Dedifferentiated amniotic fluid mesenchymal stem cell (primary cell): ENCODE data around the gene ADAM19.
"Not testable (repeated sequence)": the region's sequence is repeated elsewhere in the genome, so short reads cannot be mapped to it uniquely, and the experiment has no call there.

Experiments
- DNase-seq: peaks from one replicate; pipeline ENCODE4 v3.0.0-alpha.2; 2016; ENCODE audit errors: extremely low spot score

The ADAM19 gene

GRCh38 chr5:157486221-157486681 is 89.3 kb downstream of the ADAM19 start:
- DNase-seq, result no peak

DNA sequence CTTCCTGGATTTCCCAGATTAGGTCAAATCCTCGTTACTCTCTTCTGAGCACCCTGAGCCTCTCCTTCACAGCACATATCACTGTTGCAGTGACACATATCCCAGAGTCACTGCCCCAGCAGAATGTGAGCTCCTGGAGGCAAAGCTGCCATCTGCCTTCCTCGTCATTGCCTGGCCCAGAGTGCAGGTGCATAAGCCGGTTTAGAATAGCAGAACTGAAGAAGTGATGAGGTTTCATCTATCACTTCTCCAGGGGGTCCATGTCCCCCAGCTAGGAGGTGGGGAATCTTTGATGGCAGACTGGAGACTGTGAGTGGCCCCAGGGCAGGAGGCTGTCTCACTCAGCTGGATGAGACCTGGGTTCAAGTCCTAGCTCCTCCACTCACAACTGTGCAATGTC is 89.8 kb downstream of the ADAM19 start:
- no peak for DNase-seq

DNA sequence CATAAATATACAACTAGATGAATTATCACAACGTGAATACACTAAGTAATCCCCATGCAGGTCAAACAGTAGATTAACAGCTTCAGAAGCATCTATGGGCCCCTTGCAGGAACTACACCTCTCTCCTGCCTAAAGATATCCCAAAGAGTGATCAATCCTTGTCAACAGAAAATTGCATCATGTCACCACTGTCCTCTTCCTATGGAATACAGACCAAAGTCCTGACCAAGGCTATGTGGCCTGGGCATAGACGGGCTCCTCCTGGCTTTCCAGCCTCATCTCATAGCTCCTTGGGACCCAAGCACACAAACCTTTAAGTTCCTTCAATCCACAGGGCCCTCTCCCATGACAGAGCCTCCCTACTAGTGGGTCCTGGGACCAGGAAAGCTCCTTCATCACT is 90.2 kb downstream of the ADAM19 start:
- DNase-seq, result no peak

GRCh38 chr5:157484768-157485167 is 90.8 kb downstream of the ADAM19 start:
- DNase-seq, result no peak

- not testable (repeated sequence) for DNase-seq
Observed at GRCh38 chr5:157482702-157483101, 92.9 kb downstream of the ADAM19 start.

- no peak for DNase-seq
Observed at GRCh38 chr5:157481666-157482065, 93.9 kb downstream of the ADAM19 start.

- no peak for DNase-seq
Observed at GRCh38 chr5:157481265-157481664, 94.3 kb downstream of the ADAM19 start.

DNA sequence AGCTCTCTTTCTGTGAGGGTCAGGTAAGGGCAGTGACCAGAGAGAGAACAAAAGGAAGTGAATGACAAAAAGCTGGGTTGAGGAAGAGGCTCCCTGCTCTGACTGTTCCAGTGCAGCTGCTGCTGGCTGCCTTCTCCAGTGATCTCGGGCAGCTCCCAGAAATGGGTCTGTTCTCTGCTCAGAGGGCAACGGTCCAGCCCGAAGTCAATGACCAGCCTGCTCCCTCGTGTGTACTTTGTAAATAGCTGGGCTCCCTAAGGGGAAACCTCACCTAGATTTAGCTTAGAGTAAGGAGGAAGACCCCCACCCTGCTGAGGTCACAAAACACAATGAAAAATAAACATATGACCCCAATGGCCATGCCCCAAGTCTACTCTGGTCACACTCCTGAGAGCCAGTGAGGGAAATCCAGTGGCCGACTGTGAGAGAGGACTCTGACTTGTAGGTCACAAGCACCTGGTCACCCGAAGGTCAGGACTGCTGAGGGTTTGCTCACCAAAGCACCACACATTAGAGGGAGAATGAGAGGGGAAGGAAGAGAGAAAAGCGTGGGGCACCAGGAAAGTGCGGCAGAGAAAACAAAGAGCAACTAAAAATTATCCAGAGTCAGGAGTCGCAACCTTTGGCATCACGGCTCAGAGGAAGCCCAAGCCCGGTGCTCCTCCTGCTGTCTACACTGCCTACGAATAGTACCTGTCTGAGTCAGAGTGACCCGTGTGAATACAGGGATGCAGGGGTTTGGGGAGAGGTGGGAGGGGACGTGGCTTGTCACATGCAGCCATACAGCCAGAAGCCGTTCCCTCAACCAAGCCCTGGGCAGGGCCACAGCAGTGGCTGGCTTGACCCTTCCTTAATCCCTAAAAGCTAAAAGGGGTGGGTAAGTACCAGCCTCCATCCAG is 95.7 kb downstream of the ADAM19 start:
- DNase-seq, result no peak

GRCh38 chr5:157479166-157479565 is 96.4 kb downstream of the ADAM19 start:
- DNase-seq, result no peak

- DNase-seq, result no peak
Observed at GRCh38 chr5:157478726-157479125, 96.8 kb downstream of the ADAM19 start.

DNA sequence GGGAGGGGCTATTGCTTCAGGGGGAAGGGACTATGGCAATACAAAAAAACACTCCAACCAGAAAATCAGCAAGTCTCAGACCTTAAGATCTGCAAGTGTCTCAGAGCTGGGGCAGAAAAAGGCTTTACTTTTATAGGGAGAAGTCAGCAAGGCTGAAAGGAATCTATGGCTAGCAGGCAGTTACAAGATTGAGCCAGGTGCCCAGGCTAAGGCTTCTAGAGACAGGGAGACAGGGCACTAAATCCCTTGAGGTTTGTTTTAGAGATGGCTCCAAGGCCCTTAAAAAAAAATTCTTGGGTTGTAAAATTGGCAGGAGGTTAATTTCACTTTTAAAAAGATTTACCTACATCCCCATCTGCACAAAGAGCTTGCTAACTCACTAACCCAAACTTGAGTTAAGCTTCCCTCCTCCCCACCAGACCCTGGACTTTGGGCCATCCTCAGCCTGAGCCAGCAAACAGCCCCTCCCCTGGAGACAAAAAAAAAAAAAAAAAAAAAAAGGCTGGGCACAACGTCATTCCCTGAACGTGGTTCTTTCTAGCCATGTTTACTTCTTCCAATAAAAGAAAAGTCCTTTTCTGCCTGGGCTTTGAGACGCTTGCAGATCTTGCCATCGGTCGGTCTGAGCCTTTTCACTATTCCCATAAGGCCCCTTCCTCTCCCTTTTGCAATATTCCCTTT is 97.6 kb downstream of the ADAM19 start:
- no peak for DNase-seq

DNA sequence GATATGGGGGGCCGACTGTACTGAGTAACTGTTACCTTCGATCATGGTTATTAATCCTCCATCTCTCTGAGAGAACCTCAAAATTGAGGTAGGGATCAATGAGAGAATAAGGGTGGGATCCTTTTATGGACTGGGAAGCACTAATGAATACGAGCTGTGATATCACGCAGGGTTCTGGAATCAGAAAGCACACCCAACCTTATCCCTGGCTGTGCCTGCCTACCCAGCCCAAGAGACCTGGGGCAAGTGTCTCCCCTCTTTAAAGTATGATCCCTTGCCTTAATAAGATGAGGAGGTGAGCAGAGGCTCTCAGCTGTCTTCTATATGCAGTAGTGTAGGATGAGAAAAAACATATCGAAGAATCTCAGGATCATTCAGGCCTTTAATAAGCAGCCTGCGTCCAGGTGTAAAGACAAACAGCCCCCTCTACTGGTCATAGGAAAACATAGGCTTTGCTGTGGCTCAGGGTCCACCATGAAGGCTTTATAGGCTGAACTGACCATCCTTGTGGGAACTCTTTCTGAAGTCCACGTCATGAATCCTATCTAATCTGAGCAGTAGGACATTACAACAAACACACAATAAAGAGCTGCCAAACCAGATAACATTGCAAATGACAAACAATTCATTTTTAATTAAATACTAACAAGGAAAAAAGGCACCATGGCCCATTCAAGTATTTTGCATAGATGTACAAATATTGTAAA is 98.7 kb downstream of the ADAM19 start:
- peak; percentile 78 for DNase-seq

GRCh38 chr5:157475432-157475831 is 100.1 kb downstream of the ADAM19 start:
- DNase-seq, result no peak

GRCh38 chr5:157473383-157474320 is 101.9 kb downstream of the ADAM19 start:
- DNase-seq, result no peak

DNA sequence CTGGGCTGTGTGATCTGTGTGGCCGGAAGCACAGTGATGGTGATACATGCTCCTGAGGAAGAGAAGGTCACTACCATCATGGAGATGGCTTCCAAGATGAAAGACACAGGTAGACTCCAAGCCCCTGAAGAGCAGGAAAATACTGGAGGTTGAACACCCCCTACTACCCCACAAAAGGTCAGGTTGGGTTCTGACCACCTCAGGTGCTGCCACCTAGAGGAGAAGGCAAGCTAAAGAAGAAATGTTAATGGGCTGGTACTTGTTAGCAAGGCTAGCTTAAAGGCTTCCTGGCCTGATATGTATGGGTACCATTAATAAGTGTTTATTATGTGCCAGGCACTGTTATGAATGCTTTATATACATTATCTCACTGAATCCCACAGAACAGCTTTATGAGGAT is 103.9 kb downstream of the ADAM19 start:
- no peak for DNase-seq

- no peak for DNase-seq
Observed at GRCh38 chr5:157470631-157471030, 104.9 kb downstream of the ADAM19 start.

DNA sequence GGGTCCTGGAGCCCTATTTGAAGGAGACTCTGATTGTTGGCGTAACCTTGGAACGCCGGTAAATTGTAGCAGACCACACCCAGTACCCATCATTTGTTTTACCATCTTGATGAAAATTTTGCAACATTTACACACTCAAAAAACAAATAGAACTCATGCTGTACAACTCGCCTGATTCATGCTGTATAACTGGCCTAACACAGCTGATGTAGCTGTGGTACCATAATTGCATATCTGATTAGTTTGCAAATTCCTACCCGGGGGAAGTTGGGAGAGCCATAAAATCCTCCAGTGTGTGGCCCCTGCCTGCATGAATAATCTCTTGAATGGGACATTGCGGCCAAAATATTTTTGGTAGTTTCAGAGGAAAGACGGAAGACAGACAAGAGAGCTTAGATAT is 105.9 kb downstream of the ADAM19 start:
- DNase-seq, result no peak

DNA sequence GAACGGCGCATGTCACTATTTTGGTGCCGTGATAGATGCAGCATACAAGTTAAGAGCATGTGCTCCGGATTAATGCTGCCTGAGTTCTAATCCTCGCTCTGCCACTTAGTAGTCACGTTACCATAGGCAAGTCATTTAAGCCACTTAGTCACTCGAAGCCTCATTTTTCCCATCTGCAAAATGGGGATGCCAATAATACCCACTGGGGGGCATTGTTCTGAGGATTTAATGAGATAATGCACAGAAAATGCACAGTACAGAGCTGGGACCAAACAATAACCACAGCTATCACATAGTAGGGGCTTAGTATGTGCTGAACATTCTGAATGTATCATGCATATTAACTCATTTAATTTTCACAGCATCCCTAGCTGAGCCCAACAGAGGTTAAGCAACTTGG is 106.5 kb downstream of the ADAM19 start:
- DNase-seq, result no peak

DNA sequence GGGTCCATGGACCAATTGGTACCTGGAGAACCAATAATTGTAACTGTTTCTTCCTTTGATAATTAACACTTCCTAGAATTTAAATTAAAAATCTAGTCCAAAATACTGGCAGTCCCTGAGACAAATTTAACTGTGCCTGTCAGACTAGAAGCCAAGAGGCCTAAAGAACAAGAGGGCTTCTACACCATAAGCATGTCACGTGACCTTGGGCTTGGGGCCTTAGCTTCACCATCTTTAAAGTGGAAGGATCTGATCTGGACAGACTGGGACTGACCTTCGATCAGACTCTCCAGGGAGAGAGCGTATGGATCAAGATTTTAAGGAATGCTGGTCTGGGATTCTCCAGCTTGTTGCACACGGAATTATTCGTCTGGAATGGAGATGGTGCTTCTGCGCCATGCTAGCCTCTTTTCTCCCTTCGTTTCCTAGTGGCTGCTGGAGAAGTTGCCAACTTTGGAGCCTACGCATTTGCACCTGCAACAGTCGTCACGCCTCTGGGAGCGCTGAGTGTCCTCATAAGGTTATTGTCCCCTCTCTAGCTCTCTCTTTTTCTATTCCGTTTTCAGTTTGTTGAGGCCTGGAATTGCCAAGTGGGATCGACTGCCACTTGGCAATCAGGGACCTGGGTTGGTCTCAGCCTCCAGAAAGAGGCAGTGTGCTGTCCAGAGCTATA is 107.1 kb downstream of the ADAM19 start:
- DNase-seq, result no peak

DNA sequence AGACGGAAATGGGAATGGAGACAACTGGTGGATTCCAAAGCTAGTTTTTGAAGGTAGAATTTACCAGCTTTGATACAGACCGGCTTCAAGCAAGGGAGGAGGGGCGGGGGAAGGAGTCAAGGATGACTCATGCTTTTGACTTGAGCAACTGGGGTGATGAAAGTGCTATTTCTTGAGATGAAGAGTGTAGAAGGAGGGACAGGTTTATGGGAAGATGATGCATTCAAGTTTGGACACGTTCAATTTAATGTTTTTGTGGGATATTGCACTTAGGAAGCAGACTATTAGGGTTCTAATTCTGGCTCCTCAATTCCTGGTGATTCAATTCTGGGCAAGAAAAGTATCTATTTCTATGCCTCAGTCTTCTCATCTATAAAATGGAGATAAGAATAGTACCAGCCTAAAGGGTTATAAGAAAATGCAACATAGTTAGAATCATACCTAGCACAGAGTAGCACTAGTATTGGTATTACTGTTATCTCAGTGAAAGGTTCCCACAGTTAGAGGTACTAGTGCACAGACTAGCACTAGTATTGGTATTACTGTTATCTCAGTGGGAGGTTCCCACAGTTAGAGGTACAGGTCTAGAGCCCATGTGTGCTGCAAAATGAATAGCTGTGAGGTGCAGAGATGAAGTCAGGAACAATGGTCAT is 110.9 kb downstream of the ADAM19 start:
- DNase-seq, result peak; percentile 75
